Tibial nerve (tissue), 3 donors: ENCODE measurements around the gene GRB10.

ENCODE experiments used
- CTCF ChIP-seq, 5 experiments: fragments of 200-600 bp in 3 of 5; fragments of 450-650 bp in 2 of 5; sonication (generic) in 3 of 5; IDR thresholded peaks; one replicate each; pipeline ENCODE4 v1.5.1; 2016 to 2019; ENCODE audit warnings: antibody characterized with exemption in 5 of 5, mild to moderate bottlenecking in 3 of 5, moderate library complexity in 2 of 5
- POLR2A ChIP-seq, 2 donors: fragments of 450-650 bp; IDR thresholded peaks; one replicate each; pipeline ENCODE4 v1.6.1; 2017; ENCODE audit warnings: antibody characterized with exemption in 2 of 2, mild to moderate bottlenecking in 2 of 2, moderate library complexity in 2 of 2

- TF ChIP-seq CTCF (IDR thresholded peaks at IDR 0.05) (no peak), POLR2A (IDR thresholded peaks at IDR 0.05) (no peak)
Observed at GRCh38 chr7:50621973-50622490, 160.7 kb downstream of the GRB10 start.
